Right lobe of liver (tissue), 4 donors: ENCODE results near the gene ADAM30.

ENCODE experiments used
- POLR2A ChIP-seq: fragments of 450-650 bp; IDR thresholded peaks from one replicate; pipeline ENCODE4 v1.6.1; 2017; ENCODE audit warnings: antibody characterized with exemption, mild to moderate bottlenecking
- TF ChIP-seq, protein P1 (sequence below), 4 donors: fragments of 200-600 bp in 3 of 4; fragments of 450-650 bp in 1 of 4; IDR thresholded peaks; one replicate each; pipeline versions ENCODE4 v1.5.1 to v1.8.0; 2016 to 2022; ENCODE audit warnings: antibody characterized with exemption in 4 of 4, mild to moderate bottlenecking in 2 of 4
- donor health status: DM: no; HTN: no; CAD: no.
- donor health status: DM: no; HTN: no; CAD: no.
- donor health status: DM: no; HTN: yes; CAD: no.

DNA sequence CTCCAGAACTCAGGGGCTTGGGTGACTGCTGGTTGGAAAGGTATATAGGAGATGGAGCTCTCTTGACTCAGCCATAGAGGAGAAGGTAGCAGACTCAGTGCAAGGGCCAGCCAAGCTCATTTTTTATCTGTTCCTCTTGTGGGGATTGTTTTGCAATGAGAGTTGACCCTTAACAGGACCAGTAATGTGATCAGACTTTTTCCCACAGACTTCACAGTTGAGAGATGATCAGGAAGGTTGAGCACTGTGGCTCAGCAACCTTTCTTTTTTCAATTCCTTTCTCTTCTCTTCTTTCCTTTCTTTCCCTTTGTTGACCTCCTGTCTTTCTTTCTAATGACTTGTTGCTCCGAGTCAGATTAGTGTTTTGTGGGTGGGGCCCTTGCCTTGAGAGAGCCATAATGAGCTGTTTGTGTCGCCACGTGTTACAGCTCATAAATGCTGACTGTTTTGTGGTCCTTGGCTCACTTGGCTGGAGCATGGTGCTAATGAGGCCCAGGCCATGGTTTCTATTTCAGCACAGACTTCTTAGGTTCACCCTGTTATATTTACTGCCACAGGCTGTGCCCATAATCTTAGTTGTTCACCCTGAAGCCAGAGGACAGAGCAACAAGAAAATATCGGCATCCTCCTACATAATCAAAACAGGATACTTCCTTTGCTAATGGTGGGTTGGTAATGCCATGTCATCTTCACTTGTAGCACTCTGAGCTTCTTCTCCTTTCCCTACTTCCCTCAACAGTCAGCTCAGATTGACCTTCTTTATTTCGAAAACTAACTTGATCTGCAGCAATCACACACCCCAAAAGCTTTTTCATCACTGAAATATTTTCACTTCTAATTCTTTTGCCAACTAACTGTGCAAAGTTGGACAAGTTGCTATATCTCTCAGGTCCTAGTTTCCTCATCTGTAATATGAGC, 13.9 kb downstream of the ADAM30 start:
- TF ChIP-seq, protein P1, sequence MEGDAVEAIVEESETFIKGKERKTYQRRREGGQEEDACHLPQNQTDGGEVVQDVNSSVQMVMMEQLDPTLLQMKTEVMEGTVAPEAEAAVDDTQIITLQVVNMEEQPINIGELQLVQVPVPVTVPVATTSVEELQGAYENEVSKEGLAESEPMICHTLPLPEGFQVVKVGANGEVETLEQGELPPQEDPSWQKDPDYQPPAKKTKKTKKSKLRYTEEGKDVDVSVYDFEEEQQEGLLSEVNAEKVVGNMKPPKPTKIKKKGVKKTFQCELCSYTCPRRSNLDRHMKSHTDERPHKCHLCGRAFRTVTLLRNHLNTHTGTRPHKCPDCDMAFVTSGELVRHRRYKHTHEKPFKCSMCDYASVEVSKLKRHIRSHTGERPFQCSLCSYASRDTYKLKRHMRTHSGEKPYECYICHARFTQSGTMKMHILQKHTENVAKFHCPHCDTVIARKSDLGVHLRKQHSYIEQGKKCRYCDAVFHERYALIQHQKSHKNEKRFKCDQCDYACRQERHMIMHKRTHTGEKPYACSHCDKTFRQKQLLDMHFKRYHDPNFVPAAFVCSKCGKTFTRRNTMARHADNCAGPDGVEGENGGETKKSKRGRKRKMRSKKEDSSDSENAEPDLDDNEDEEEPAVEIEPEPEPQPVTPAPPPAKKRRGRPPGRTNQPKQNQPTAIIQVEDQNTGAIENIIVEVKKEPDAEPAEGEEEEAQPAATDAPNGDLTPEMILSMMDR (IDR thresholded peaks at IDR 0.05), result no peak
- TF ChIP-seq POLR2A, result no peak
